B cell (primary cell): ENCODE results near the gene YOD1. TPM values are rescaled to one million over a fixed set of nuclear protein-coding genes. Genes with fewer than 3 reads are reported as not detected.

Experiments
- ATAC-seq: fragments of 200-7000 bp; cut with Tn5 transposase; one replicate; pipeline ENCODE4 v1.10.0; 2021; ENCODE audit warnings: low read depth, mild to moderate bottlenecking, moderate number of reproducible peaks, moderate library complexity
- CTCF ChIA-PET: fragments of 350-600 bp; sonication (Branson Sonifier 250); formaldehyde crosslinking; loops from one replicate; lab custom pipeline; 2021; ENCODE audit warnings: antibody characterized with exemption, inconsistent platforms; lab: Charles Lee
- POLR2A ChIA-PET: fragments of 350-600 bp; sonication (Branson Sonifier 250); formaldehyde crosslinking; loops from one replicate; lab custom pipeline; 2021; ENCODE audit warnings: antibody characterized with exemption; lab: Charles Lee
- DNase-seq: peaks from one replicate; pipeline ENCODE4 v3.0.0; 2013
- H2AFZ ChIP-seq: 2 replicates; pipeline ENCODE4 v1.6.1; 2012; ENCODE audit warnings: mild to moderate bottlenecking, low read depth, low read length; ENCODE audit not compliant: insufficient read depth, poor library complexity, severe bottlenecking
- H3K27ac ChIP-seq, 2 donors: 1 replicate in 1 of 2; 2 replicates in 1 of 2; pipeline ENCODE4 v1.5.1; 2012 to 2013; ENCODE audit warnings: low read length in 2 of 2, mild to moderate bottlenecking in 2 of 2, moderate library complexity in 1 of 2
- H3K27me3 ChIP-seq, 4 experiments: fragments of 200-600 bp in 1 of 4; sonication (generic) in 1 of 4; replicated peaks in 1 of 4; 1 replicate in 2 of 4; 2 replicates in 2 of 4; pipeline versions ENCODE4 v1.6.1 to v1.7.0; 2013 to 2016; ENCODE audit warnings: low read length in 3 of 4, mild to moderate bottlenecking in 2 of 4, mixed read lengths in 1 of 4, moderate library complexity in 1 of 4; ENCODE audit not compliant: insufficient read depth in 4 of 4, control insufficient read depth in 3 of 4; ENCODE audit errors: control extremely low read depth in 1 of 4
- H3K36me3 ChIP-seq, 2 experiments: replicated peaks in 1 of 2; 1 replicate in 1 of 2; 2 replicates in 1 of 2; pipeline versions ENCODE4 v1.6.1 to v1.7.1; 2013; ENCODE audit warnings: low read length in 1 of 2; ENCODE audit not compliant: insufficient read depth in 2 of 2, control insufficient read depth in 1 of 2; ENCODE audit errors: control extremely low read depth in 1 of 2, extremely low read depth in 1 of 2
- H3K4me1 ChIP-seq, 2 donors: fragments of 200-600 bp in 1 of 2; sonication (generic) in 1 of 2; 1 replicate in 1 of 2; 2 replicates in 1 of 2; pipeline versions ENCODE4 v1.5.1 to v1.6.1; 2013 to 2017; ENCODE audit warnings: low read length in 2 of 2; ENCODE audit not compliant: control insufficient read depth in 2 of 2, insufficient read depth in 2 of 2
- H3K4me2 ChIP-seq: replicated peaks from 2 replicates; pipeline ENCODE3; 2012; ENCODE audit warnings: mild to moderate bottlenecking, low read depth, low read length; ENCODE audit not compliant: poor library complexity, severe bottlenecking
- H3K4me3 ChIP-seq, 5 experiments: fragments of 200-600 bp in 1 of 5; sonication (generic) in 1 of 5; 1 replicate in 3 of 5; 2 replicates in 2 of 5; pipeline versions ENCODE4 v1.5.1 to v1.7.0; 2011 to 2016; ENCODE audit warnings: low read length in 4 of 5, mild to moderate bottlenecking in 4 of 5, low read depth in 2 of 5, control low read depth in 1 of 5, moderate library complexity in 1 of 5; ENCODE audit not compliant: insufficient read depth in 1 of 5; ENCODE audit errors: control extremely low read depth in 1 of 5, extremely low read depth in 1 of 5
- H3K79me2 ChIP-seq: fragments of 200-600 bp; sonication (generic); one replicate; pipeline ENCODE4 v1.6.0; 2016; ENCODE audit warnings: low read length; ENCODE audit not compliant: control insufficient read depth, insufficient read depth
- H3K9ac ChIP-seq: fragments of 200-600 bp; sonication (generic); 2 replicates; pipeline ENCODE4 v1.6.1; 2017; ENCODE audit warnings: mild to moderate bottlenecking, low read length, moderate library complexity
- H3K9me3 ChIP-seq, 3 donors: one replicate each; pipeline versions ENCODE4 v1.6.1 to v1.7.1; 2013; ENCODE audit warnings: low read length in 2 of 3; ENCODE audit not compliant: control insufficient read depth in 2 of 3, insufficient read depth in 1 of 3; ENCODE audit errors: control extremely low read depth in 1 of 3
- H4K20me1 ChIP-seq: 2 replicates; pipeline ENCODE4 v1.6.0; 2012; ENCODE audit warnings: mild to moderate bottlenecking, low read length; ENCODE audit not compliant: insufficient read depth, control insufficient read depth, poor library complexity, severe bottlenecking
- H3K27ac Mint-ChIP-seq: one replicate; pipeline ENCODE4 v1.8.0; 2021; ENCODE audit warnings: mixed read lengths
- H3K27me3 Mint-ChIP-seq: one replicate; pipeline ENCODE4 v1.8.0; 2021; ENCODE audit warnings: mixed read lengths
- H3K4me1 Mint-ChIP-seq: one replicate; pipeline ENCODE4 v1.8.0; 2021; ENCODE audit warnings: mixed read lengths
- H3K4me3 Mint-ChIP-seq: one replicate; pipeline ENCODE4 v1.8.0; 2021; ENCODE audit warnings: mixed read lengths
- H3K9me3 Mint-ChIP-seq: one replicate; pipeline ENCODE4 v1.8.0; 2022; ENCODE audit warnings: mixed read lengths; ENCODE audit not compliant: insufficient read depth
- CTCF ChIP-seq: fragments of 200-600 bp; IDR thresholded peaks from one replicate; pipeline ENCODE4 v1.8.0; 2022; ENCODE audit warnings: antibody characterized with exemption, mild to moderate bottlenecking
- EZH2 ChIP-seq: IDR thresholded peaks from 2 replicates; pipeline ENCODE4 v1.6.1; 2012; ENCODE audit warnings: borderline replicate concordance, low read depth, mild to moderate bottlenecking, moderate library complexity, low read length; ENCODE audit not compliant: insufficient read depth, poor library complexity, severe bottlenecking
- WGBS: methylation state at CpG from one replicate; pipeline ENCODE4 v1.1.5; 2013; ENCODE audit warnings: missing lambda C conversion rate; ENCODE audit not compliant: insufficient coverage; 5-methylcytosine and 5-hydroxymethylcytosine counted together
- intact Hi-C: fragments of 100-400 bp; cut with micrococcal nuclease; formaldehyde crosslinking; loops from one replicate; pipeline ENCODE4 v1.10.0; 2022
- polyA plus RNA-seq: library from polyadenylated mRNA; depleted of rRNA; stranded (reverse); fragments of >200 nt; gene quantifications from 2 replicates; pipeline ENCODE4 v1.2.3, GENCODE V29; 2012
- total RNA-seq, 2 donors: library from RNA; stranded (reverse); fragments of 120-200 nt in 1 of 2; gene quantifications; 1 replicate in 1 of 2; 2 replicates in 1 of 2; pipeline versions ENCODE4 v1.2.3 to v1.2.4, GENCODE V29; 2013 to 2022

Gene YOD1
- total and polyA plus RNA-seq, 2 donors (not counting 1 experiment from before 2014, with no cell fraction given), result 2.3 to 9.4 TPM

GRCh38 chr1:207010726-207011125 lies 40.3 kb downstream of the YOD1 start:
- H3K79me2 ChIP-seq, result no peaks in the 10 kb centered on the region
- CTCF ChIA-PET, result interaction anchor here (1.3 kb wide), 1 partner anchor 98 kb away, joined by 3 read pairs; no protein-coding TSS in a partner anchor
- H3K9ac ChIP-seq, result no peak overlapping the region
- H3K4me2 ChIP-seq, result no peak overlapping the region
- POLR2A ChIA-PET, result no interaction called here
- Mint-ChIP-seq H3K27me3 (peaks cover 52% of the 10 kb centered on the region), H3K4me3 (no peak overlapping the region), H3K9me3 (no peaks in the 10 kb centered on the region), H3K27ac (no peak overlapping the region), H3K4me1 (no peaks in the 10 kb centered on the region)
- no peaks in the 10 kb centered on the region for H3K36me3 ChIP-seq
- no peak for TF ChIP-seq EZH2
- no peak for TF ChIP-seq CTCF
- no peak overlapping the region for H3K27ac ChIP-seq
- DNase-seq (no peak), ATAC-seq (no peak)
- WGBS, result 94% methylated on average over 2 of the region's 2 CpGs
- no peak overlapping the region for H2AFZ ChIP-seq
- H3K9me3 ChIP-seq, result no peaks in the 10 kb centered on the region
- H3K4me3 ChIP-seq, result no peak overlapping the region
- peaks cover 0 to 23% (median 8%) of the 10 kb centered on the region in 4 experiments for H3K27me3 ChIP-seq
- no peaks in the 10 kb centered on the region for H4K20me1 ChIP-seq
- intact Hi-C loops, result no loop called here
- no peaks in the 10 kb centered on the region for H3K4me1 ChIP-seq

GRCh38 chr1:207009945-207010344 lies 41.1 kb downstream of the YOD1 start:
- H4K20me1 ChIP-seq, result no peaks in the 10 kb centered on the region
- ChIA-PET CTCF (no interaction called here), POLR2A (no interaction called here)
- H3K79me2 ChIP-seq, result no peaks in the 10 kb centered on the region
- H3K4me3 Mint-ChIP-seq, result no peak overlapping the region
- no peaks in the 10 kb centered on the region for H3K9me3 Mint-ChIP-seq
- H3K27ac Mint-ChIP-seq, result no peak overlapping the region
- no peaks in the 10 kb centered on the region for H3K9me3 ChIP-seq
- no peak overlapping the region for H3K27ac ChIP-seq
- H3K4me1 ChIP-seq, result peaks cover under 1 to 2% of the 10 kb centered on the region in 2 donors
- no peaks in the 10 kb centered on the region for H3K36me3 ChIP-seq
- no peaks in the 10 kb centered on the region for H3K4me1 Mint-ChIP-seq
- no peak overlapping the region for H3K4me2 ChIP-seq
- H2AFZ ChIP-seq, result no peak overlapping the region
- WGBS, result 96% methylated on average over 7 of the region's 7 CpGs
- H3K27me3 Mint-ChIP-seq, result peaks cover 50% of the 10 kb centered on the region
- DNase-seq, result no peak
- no peak overlapping the region for H3K9ac ChIP-seq
- peaks cover 0 to 20% (median 9%) of the 10 kb centered on the region in 4 experiments for H3K27me3 ChIP-seq
- TF ChIP-seq EZH2, result no peak
- no peak for TF ChIP-seq CTCF
- no peak for ATAC-seq
- no peak overlapping the region for H3K4me3 ChIP-seq
- intact Hi-C loops, result loop anchor here (5.0 kb wide), 1 partner anchor 67 kb away; no protein-coding TSS in a partner anchor
